CD4-positive, alpha-beta memory T cell (primary cell): ENCODE measurements around the gene GCK. TPM values are rescaled to one million over a fixed set of nuclear protein-coding genes. Genes with fewer than 3 reads are reported as not detected.

ENCODE experiments used
- CTCF ChIA-PET: fragments of 350-600 bp; sonication (Branson Sonifier 250); formaldehyde crosslinking; loops from one replicate; lab custom pipeline; 2021; ENCODE audit warnings: inconsistent platforms; ENCODE audit not compliant: partially characterized antibody; lab: Charles Lee
- POLR2A ChIA-PET: fragments of 350-600 bp; sonication (Branson Sonifier 250); formaldehyde crosslinking; loops from one replicate; lab custom pipeline; 2021; ENCODE audit not compliant: partially characterized antibody; lab: Charles Lee
- DNase-seq, 5 donors: peaks; one replicate each; pipeline versions ENCODE4 v3.0.0 to v3.0.0-alpha.2; 2020 to 2022; ENCODE audit warnings: mixed read lengths in 1 of 5
- H3K27ac ChIP-seq: one replicate; pipeline ENCODE4 v1.7.0; 2013; ENCODE audit warnings: low read depth, low read length
- H3K27me3 ChIP-seq: 2 replicates; pipeline ENCODE4 v1.7.0; 2013; ENCODE audit warnings: mild to moderate bottlenecking, low read length, moderate library complexity; ENCODE audit not compliant: insufficient read depth
- H3K36me3 ChIP-seq: 2 replicates; pipeline ENCODE4 v1.7.0; 2013; ENCODE audit warnings: mild to moderate bottlenecking, low read length, moderate library complexity; ENCODE audit not compliant: insufficient read depth
- H3K4me1 ChIP-seq: 2 replicates; pipeline ENCODE4 v1.7.0; 2013; ENCODE audit warnings: mild to moderate bottlenecking, low read length, moderate library complexity; ENCODE audit not compliant: insufficient read depth
- H3K4me3 ChIP-seq, 2 donors: one replicate each; pipeline ENCODE4 v1.7.0; 2013; ENCODE audit warnings: low read length in 2 of 2, mild to moderate bottlenecking in 1 of 2
- H3K9me3 ChIP-seq, 2 donors: one replicate each; pipeline ENCODE4 v1.7.0; 2013; ENCODE audit warnings: low read length in 2 of 2, control low read depth in 1 of 2; ENCODE audit not compliant: control insufficient read depth in 1 of 2
- H3K27ac Mint-ChIP-seq, 7 donors: one replicate each; pipeline ENCODE4 v1.8.0; 2020 to 2021; ENCODE audit warnings: mixed read lengths in 7 of 7, mild to moderate bottlenecking in 6 of 7, inconsistent platforms in 3 of 7, moderate library complexity in 3 of 7
- H3K27me3 Mint-ChIP-seq, 2 donors: one replicate each; pipeline ENCODE4 v1.8.0; 2020 to 2021; ENCODE audit warnings: mixed read lengths in 2 of 2
- H3K36me3 Mint-ChIP-seq, 2 donors: one replicate each; pipeline ENCODE4 v1.8.0; 2020 to 2021; ENCODE audit warnings: mixed read lengths in 2 of 2, inconsistent platforms in 1 of 2, mild to moderate bottlenecking in 1 of 2
- H3K4me1 Mint-ChIP-seq, 4 donors: one replicate each; pipeline ENCODE4 v1.8.0; 2020 to 2021; ENCODE audit warnings: mixed read lengths in 4 of 4, mild to moderate bottlenecking in 1 of 4
- H3K4me3 Mint-ChIP-seq, 8 donors: one replicate each; pipeline ENCODE4 v1.8.0; 2020 to 2021; ENCODE audit warnings: mixed read lengths in 8 of 8, mild to moderate bottlenecking in 7 of 8, moderate library complexity in 6 of 8, inconsistent platforms in 3 of 8
- H3K9me3 Mint-ChIP-seq, 8 donors: one replicate each; pipeline ENCODE4 v1.8.0; 2020 to 2021; ENCODE audit warnings: mixed read lengths in 8 of 8, mild to moderate bottlenecking in 5 of 8, inconsistent platforms in 3 of 8, moderate library complexity in 1 of 8
- intact Hi-C: fragments of 100-400 bp; cut with micrococcal nuclease; formaldehyde crosslinking; loops from one replicate; pipeline ENCODE4 v1.15.1; 2023
- polyA plus RNA-seq, 2 donors: library from polyadenylated mRNA; unstranded; fragments of 300-500 nt; fragmentation: Illumina TruSeq; gene quantifications; one replicate each; pipeline ENCODE4 v1.2.3, GENCODE V29; 2021
- total RNA-seq, 2 experiments: library from RNA; stranded (reverse); gene quantifications; one replicate each; pipeline ENCODE4 v1.2.3, GENCODE V29; 2021

The GCK gene
- total and polyA plus RNA-seq, 4 experiments from 2014 or later, result 0.33 to 0.38 TPM; not detected in 2

DNA sequence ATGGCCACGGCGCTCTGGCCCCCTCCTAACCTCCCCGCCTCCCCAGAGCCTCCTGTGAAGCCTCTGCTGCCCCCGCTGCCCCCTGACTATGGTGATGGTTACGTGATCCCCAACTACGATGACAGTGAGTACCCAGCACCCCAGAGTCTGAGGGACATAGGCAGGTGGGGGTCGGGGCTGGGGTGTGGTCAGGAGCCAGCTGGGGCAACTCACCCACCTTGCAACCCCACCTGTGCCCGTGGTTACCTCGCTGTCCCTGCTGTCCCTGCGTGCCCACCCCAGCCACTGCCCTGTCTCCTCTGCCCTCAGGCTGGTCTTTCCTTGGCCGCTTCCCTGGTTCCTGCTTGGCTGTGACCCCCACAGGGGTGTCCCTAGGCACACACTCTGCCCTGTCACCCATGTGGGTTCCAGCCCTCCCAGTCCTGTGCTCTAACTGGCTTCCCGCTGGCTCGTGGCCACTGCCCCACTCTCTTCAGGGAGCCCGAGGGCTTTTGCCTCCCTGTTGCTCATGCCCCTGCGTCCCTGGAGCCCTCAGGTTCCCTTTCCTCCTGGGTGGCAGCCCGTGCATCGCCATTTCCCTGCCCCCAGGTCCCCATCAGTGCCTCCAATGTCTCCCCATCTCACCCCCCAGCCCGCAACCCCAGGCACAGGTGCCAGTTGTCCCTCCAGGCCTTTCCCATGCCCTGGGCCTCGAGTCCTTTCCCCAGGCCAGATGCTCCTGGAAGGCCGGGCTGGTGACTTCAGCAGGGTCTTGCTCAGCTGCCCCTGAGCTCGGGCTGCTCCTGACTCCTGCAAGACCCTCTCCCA is 81.1 kb downstream of the GCK start:
- ChIA-PET CTCF (no interaction called here), POLR2A (interaction anchor here (0.5 kb wide), 1 partner anchor 181 kb away, joined by 3 read pairs; no protein-coding TSS in a partner anchor)
- Mint-ChIP-seq H3K9me3 (peaks cover 0 to 2% (median 0%) of the 10 kb centered on the region in 8 donors), H3K4me3 (no peak overlapping the region), H3K27ac (no peak overlapping the region), H3K27me3 (peaks cover 4 to 13% of the 10 kb centered on the region in 2 donors), H3K36me3 (peaks cover 0 to 1% of the 10 kb centered on the region in 2 donors), H3K4me1 (peaks cover 4 to 21% (median 6%) of the 10 kb centered on the region in 4 donors)
- no peaks in the 10 kb centered on the region for H3K9me3 ChIP-seq
- no peak overlapping the region for H3K27ac ChIP-seq
- no peak overlapping the region for H3K4me3 ChIP-seq
- intact Hi-C loops, result no loop called here
- H3K4me1 ChIP-seq, result peaks cover 5% of the 10 kb centered on the region
- DNase-seq, result no peak
- H3K27me3 ChIP-seq, result peaks cover 7% of the 10 kb centered on the region
- H3K36me3 ChIP-seq, result no peaks in the 10 kb centered on the region

DNA sequence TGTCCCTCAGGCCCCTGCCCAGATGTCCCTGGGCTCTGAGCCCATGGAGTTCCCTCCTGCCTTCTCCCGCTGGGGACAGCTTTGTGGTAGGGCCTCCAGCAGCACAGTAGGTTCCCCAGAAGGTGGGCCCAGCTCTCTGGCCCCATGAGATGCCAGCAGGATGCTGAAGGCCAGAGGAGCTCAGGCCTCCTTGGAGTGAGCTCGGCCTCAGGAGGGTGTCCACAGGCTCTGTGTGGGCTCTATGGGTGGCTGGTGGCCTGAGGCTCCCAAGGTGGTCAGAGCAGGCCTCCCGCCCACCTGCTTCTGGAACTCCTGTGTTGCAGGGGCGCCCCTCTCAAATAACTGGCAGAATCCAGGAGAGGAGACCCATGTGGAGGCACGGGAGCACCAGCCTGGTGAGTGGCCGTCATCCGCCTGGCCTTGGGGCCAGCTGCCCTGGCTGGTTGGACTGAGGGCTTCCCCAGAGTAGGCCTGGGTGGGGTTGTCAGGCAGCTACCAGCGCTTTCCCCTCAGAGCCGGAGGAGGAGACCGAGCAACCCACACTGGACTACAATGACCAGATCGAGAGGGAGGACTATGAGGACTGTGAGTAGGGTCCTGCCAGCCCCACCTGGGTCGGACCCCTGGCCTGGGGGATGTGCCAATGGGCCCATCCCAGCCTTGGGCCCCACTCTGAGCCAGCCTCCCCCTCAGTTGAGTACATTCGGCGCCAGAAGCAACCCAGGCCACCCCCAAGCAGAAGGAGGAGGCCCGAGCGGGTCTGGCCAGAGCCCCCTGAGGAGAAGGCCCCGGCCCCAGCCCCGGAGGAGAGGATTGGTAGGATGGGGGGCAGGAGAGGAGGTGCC is 81.9 kb downstream of the GCK start:
- no peak overlapping the region for H3K4me3 Mint-ChIP-seq
- H3K9me3 Mint-ChIP-seq, result peaks cover 0 to 2% (median 0%) of the 10 kb centered on the region in 8 donors
- no peaks in the 10 kb centered on the region for H3K36me3 Mint-ChIP-seq
- intact Hi-C loops, result no loop called here
- no peak for DNase-seq
- peaks cover 4 to 21% (median 7%) of the 10 kb centered on the region in 4 donors for H3K4me1 Mint-ChIP-seq
- H3K27me3 Mint-ChIP-seq, result peaks cover 7 to 20% of the 10 kb centered on the region in 2 donors
- Histone ChIP-seq H3K36me3 (no peaks in the 10 kb centered on the region), H3K27ac (no peak overlapping the region), H3K9me3 (no peaks in the 10 kb centered on the region), H3K4me3 (no peak overlapping the region), H3K4me1 (peaks cover 5% of the 10 kb centered on the region), H3K27me3 (peaks cover 7% of the 10 kb centered on the region)
- ChIA-PET CTCF (no interaction called here), POLR2A (no interaction called here)
- no peak overlapping the region for H3K27ac Mint-ChIP-seq

DNA sequence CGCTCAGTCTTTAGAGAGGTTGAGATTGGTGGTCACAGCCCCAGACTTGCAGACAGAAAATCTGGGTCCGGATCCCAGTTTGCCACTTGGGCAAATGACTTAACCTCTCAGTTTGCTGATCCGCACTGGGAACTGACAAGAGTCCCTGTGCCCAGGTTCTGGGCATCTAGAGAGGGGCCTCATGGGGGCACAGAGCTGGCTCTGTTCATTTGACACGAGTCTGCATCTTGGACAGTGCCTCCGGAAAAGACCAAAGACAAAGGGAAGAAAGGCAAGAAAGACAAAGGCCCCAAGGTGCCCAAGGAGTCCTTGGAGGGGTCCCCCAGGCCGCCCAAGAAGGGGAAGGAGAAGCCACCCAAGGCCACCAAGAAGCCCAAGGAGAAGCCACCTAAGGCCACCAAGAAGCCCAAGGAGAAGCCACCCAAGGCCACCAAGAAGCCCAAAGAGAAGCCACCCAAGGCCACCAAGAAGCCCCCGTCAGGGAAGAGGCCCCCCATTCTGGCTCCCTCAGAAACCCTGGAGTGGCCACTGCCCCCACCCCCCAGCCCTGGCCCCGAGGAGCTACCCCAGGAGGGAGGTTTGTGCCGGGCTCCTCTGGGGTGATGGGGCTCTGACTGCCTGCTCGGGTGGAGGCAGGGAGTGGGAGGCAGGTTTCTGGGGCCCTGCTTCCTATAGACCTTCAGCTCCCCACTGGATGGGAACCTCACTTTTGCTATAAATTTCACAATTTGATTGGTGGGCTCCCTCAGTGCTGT is 82.8 kb downstream of the GCK start:
- Histone ChIP-seq H3K27ac (no peak overlapping the region), H3K9me3 (no peaks in the 10 kb centered on the region), H3K36me3 (no peaks in the 10 kb centered on the region), H3K4me3 (no peak overlapping the region), H3K27me3 (peaks cover 7% of the 10 kb centered on the region), H3K4me1 (peaks cover 5% of the 10 kb centered on the region)
- Mint-ChIP-seq H3K36me3 (no peaks in the 10 kb centered on the region), H3K9me3 (peaks cover 0 to 2% (median 0%) of the 10 kb centered on the region in 8 donors), H3K27ac (no peak overlapping the region), H3K4me1 (peaks cover 4 to 21% (median 7%) of the 10 kb centered on the region in 4 donors), H3K4me3 (no peak overlapping the region), H3K27me3 (peaks cover 9 to 22% of the 10 kb centered on the region in 2 donors)
- DNase-seq, result no peak
- intact Hi-C loops, result no loop called here
- CTCF ChIA-PET, result no interaction called here
- POLR2A ChIA-PET, result no interaction called here

DNA sequence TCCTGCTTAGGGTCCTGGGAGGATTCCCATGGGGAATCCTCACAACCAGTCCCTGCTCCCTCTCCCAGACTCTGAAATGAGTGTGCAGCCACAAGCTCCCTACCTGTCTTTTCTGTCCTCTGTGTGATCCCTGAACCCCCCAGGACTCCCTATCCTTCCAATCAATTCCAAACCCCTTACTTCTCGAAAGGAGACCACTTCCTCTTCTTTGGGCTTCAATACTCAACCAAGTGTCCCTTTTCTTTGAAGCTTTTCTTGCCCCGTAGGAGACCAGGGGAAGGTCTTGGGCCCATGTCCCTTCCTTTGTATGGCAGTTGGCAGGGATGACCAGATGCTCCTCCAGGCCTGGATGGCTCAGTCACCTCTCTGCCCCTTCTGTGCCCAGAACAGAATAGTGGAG is 83.4 kb downstream of the GCK start:
- POLR2A ChIA-PET, result no interaction called here
- H3K36me3 Mint-ChIP-seq, result no peaks in the 10 kb centered on the region
- H3K4me1 Mint-ChIP-seq, result peaks cover 4 to 21% (median 7%) of the 10 kb centered on the region in 4 donors
- DNase-seq, result no peak
- H3K27ac Mint-ChIP-seq, result peak overlapping the region in 3 of 7 donors; percentile 42 to 91 (median 77)
- H3K27ac ChIP-seq, result no peak overlapping the region
- peaks cover 9 to 22% of the 10 kb centered on the region in 2 donors for H3K27me3 Mint-ChIP-seq
- H3K4me1 ChIP-seq, result peaks cover 5% of the 10 kb centered on the region
- H3K36me3 ChIP-seq, result no peaks in the 10 kb centered on the region
- CTCF ChIA-PET, result no interaction called here
- H3K9me3 ChIP-seq, result no peaks in the 10 kb centered on the region
- peak overlapping the region in 7 of 8 donors; percentile 33 to 77 (median 65) for H3K4me3 Mint-ChIP-seq
- intact Hi-C loops, result loop anchor here (2.0 kb wide), 1 partner anchor 17 kb away; the partner anchor contains the start of gene POLD2
- peaks cover 7% of the 10 kb centered on the region for H3K27me3 ChIP-seq
- H3K4me3 ChIP-seq, result no peak overlapping the region
- H3K9me3 Mint-ChIP-seq, result peaks cover 0 to 2% (median 0%) of the 10 kb centered on the region in 8 donors

DNA sequence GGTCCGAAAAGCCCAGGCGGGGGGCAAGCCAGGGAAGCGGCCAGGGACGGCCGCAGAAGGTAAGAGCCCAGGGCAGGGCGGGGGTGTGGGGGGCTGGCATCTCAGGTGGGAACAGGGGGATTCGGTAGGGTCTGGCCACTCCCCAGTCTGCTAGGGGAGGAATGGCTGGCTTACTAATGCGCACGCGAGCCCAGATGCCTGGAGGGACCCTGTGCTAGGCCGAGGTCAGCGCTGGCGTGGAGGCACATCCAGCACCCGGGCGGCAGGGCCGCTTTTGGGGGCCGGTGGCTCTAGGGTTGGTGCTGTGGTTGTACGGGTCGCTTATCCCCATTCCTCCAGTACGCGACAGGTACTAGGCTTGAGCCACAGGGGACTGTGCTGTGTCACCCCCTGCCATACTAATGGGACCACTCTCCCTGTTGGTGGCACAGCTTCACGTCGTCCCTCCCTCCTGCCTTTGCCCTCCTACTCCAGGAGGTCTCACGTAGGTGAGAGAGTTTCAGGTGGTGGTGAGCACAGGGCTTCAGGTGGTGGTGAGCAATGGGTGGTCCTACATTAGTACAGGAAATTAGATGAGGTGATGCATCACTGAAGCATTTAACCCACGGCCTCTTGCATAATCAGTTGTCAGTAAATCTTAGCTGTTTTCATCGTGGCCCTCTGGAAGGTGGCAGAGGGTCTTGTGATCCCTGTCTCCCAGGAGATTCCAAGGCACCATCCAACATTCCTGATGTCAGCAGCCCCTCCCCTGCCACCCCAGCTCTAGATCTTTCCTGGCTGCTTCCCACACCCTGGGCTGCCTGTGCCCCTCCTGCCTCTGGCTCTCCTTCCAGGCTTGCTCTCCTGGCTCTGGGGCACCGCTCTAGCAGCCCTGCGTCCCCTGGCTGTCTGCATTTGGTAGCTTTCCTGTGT is 84.1 kb downstream of the GCK start:
- Mint-ChIP-seq H3K4me1 (peaks cover 4 to 21% (median 7%) of the 10 kb centered on the region in 4 donors), H3K27ac (peak overlapping the region in 3 of 7 donors; percentile 18 to 91 (median 55)), H3K27me3 (peaks cover 11 to 22% of the 10 kb centered on the region in 2 donors), H3K36me3 (no peaks in the 10 kb centered on the region), H3K4me3 (peak overlapping the region; percentile 65 to 77 (median 71)), H3K9me3 (peaks cover 0 to 2% (median 0%) of the 10 kb centered on the region in 8 donors)
- POLR2A ChIA-PET, result no interaction called here
- no peak for DNase-seq
- no peak overlapping the region for H3K27ac ChIP-seq
- intact Hi-C loops, result loop anchor here (1.0 to 2.0 kb wide), 2 partner anchors 18 to 23 kb away; partner anchors contain the start of genes POLD2 and POLM
- CTCF ChIA-PET, result no interaction called here
- H3K27me3 ChIP-seq, result peaks cover 7% of the 10 kb centered on the region
- no peak overlapping the region for H3K4me3 ChIP-seq
- H3K4me1 ChIP-seq, result peaks cover 5% of the 10 kb centered on the region
- H3K9me3 ChIP-seq, result no peaks in the 10 kb centered on the region
- no peaks in the 10 kb centered on the region for H3K36me3 ChIP-seq
